SIG-M5 (cell line): ENCODE measurements around the gene SLC22A13.
A peak's percentile ranks its signal among the peaks of the same experiment; 100 is the strongest.
"Not testable (repeated sequence)": the region's sequence is repeated elsewhere in the genome, so short reads cannot be mapped to it uniquely, and the experiment has no call there.

ENCODE experiments used
- DNase-seq: peaks from one replicate; lab custom pipeline; 2025; lab: John Stamatoyannopoulos, UW

Gene SLC22A13

DNA sequence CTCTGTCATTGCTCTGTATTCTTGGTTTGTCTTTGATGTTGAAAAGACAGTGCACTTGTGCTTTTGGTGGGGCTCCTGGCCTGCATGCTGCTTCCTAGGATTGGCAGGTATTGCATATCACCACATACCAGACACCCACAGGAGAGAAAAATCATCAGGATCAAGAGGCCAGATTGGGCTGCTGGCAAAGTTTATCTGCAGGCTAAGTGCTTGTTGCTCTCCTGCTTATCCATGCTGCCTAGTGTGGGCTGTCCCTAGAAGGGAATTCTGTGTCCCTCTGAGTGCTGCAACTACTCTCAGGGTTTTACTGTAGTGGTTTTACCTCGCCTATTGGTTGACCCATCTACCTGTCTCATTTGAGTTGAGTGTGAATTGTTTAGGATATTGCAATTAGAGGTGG is 833 bp upstream of the SLC22A13 start:
- no peak for DNase-seq

DNA sequence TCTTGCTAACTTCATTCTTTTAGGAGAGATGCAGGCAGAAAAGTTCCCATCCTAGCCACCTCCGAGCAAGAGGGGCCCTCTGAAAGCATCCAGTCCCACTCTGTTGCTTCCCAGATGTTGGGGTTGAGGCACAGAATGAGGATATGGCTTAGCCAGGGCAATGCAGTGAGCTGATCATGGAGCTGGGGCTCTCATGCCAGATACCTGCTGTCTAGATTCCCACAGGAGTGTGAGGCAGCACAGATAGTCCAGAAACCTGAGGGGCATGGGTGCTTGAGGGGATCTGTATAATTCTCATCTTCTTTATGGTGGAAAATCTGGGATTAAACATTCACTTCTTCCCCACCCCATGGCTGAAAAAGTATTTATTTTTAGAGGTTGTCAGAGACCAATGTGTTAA is 1.2 kb downstream of the SLC22A13 start:
- DNase-seq = no peak

DNA sequence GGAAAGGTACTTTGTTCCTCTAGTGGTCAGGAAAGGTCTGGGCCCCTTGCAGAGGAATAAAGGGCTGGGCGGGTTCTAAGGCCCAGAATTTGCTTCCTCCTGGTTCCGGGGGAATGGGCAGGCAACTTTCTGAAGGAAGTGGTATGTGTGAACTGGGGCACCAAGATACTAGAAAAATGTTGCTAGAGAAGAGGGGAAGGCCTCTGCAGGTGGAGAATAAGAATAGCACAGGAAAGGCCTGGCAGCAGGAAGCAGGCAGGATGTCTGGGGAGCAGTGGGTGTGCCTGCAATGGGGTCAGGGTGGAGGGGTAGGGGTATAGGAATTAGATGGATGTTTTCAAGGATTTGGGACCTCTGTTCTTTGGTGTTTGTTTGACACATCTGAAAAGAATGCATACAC is 2.0 kb downstream of the SLC22A13 start:
- DNase-seq = no peak

DNA sequence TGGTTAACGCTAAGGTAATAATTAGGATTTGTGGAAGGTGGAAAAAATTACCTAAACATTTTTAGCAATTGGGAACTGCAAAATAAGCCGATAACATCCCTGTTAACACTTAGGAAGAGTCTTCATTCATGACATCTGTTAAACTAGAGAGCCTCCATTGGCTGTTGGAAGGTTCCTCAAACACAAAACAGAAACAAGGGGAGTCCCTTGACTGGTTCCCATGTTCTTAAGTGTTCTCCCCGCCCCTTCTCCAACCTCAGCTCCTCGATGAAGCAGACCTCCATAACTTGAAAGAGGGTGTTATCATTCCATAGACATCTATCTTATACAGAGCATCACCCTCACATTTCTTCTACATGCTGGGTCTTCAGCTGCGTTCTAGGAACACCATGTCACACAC is 2.5 kb downstream of the SLC22A13 start:
- no peak for DNase-seq

DNA sequence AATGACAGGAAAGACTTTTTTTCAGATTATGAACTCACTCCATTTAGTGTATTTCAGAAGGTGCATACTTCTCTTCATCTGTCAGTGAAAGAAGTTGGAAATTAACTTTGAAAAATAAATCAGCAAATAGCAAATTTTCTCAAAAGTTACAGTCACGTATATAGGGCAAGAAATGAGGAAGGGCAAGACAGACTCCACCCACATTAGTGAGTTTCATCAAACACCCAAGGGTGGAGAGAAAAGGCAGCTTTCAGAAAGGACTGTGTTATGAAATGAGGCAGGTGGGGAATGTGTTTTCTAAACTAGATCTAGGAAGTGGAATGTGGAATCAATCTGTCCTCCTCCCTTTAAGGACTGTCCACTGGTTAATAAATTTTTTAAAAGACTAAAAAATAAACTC is 2.9 kb downstream of the SLC22A13 start:
- peak; percentile 26 for DNase-seq

DNA sequence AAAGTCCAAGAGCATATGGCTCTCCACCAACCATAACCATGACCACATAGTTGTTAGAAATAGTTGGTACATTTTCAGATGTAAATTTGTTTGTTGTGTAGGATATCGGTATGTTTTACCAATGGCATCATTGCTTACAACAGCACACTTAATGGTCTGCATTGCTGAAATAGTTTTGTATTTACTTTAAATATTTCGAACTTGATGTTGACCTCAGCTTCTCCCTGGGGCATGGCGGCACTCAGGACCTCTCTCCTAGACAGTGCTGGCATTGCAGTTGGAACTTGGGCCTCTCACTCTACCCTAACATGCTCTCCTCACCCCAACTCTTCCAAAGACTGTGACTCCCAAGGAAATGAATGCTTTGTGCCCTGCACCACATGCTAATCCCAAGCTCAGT is 5.0 kb downstream of the SLC22A13 start:
- no peak for DNase-seq

DNA sequence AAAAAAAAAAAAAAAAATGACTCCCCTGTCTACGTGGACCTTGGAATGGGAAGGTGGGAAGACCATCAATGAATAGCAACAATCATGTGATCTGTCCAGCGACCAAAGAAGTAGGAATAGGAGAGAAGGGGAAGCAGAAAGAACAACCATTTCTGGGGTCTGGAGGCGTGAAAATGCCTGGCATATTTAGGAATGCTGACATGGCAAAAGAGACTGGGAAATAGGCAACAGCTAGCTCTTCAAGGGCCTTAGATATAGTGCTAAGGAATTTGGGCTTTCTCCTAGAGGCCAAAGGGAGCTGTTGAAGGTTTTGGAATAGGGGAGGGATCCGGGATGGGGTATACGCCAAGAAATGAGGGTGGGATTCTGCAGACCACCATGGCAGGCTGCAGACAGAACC is 5.9 kb downstream of the SLC22A13 start:
- no peak for DNase-seq

DNA sequence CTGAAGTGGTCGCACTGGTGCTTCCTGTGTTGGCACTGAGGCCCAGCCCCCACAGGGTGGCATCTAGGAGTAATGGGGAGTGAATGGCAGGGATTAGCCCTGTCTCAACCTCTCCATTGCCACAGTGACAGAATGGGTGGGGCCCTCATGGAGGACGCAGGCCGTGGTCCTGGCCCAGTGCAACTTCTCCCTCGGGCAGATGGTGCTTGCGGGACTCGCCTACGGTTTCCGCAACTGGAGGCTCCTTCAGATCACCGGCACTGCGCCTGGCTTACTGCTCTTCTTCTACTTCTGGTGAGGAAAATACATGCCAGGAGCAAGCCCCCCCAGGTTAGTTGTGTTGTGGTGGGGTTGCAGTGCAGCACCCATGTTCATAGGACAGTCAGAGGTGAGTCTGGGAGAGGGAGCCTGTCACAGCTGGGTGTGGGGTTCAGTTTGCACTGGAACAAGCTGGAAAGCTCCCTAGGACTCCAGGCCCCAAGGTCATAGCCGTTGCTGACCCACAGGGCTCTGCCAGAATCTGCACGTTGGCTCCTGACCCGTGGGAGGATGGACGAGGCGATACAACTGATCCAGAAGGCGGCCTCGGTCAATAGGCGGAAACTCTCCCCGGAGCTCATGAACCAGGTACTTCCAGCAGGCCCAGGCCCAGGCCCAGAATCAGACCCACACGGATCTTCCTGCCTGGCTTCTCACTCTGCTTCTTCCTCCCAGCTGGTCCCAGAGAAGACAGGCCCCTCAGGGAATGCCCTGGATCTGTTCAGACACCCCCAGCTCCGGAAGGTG is 9.4 kb downstream of the SLC22A13 start:
- no peak for DNase-seq

DNA sequence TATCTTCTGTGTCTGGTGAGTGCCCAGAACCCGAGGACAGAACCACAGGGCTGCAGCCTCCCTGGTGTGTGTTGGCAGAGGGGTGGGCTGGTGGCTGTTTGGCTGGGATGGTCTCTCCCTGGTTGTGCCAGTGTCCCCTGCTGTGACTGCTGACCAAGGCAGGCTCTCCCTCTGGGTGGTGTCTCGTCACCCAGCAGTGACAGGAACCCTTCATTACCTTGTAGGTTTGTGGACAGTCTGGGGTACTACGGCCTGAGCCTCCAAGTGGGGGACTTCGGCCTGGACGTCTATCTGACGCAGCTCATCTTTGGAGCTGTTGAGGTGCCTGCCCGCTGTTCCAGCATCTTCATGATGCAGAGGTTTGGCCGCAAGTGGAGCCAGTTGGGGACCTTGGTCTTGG is 10.0 kb downstream of the SLC22A13 start:
- no peak for DNase-seq

DNA sequence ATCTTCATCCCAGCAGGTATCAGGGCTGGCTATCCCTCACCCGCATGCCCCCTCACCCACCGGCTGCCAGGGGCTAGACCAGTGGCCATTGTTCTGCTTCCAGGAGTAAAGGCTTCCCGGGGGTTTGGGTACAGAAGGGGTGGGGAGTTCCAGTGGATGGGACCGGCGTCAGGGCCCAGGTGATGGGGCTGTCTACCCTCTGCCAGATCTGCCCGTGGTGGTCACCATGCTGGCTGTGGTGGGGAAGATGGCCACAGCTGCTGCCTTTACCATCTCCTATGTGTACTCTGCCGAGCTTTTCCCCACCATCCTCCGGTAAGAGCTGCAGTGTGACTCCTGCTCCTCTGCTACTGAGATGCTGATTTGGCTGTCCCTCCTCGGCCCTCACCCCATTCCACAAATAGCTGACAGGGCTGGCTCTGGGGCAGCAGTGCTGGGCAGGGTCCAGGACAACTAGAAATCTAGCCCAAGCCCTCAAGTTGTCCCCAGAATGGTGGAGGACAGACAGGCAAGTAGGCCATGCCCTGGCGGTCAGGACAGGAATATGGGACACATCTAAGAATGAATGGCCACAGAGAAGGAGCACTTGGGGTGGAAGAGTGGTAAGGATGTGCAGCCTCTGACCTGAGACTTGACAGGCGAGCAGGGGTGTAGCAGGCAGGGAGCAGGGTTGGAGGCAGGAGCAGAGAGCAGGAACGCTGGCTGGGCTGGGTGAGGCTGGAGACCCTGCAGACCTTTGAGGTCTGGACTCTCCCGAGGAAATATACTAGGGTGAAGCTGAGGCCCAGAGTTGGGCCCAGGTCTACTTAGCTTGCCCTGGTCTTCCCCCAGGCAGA is 10.7 kb downstream of the SLC22A13 start:
- DNase-seq = no peak

DNA sequence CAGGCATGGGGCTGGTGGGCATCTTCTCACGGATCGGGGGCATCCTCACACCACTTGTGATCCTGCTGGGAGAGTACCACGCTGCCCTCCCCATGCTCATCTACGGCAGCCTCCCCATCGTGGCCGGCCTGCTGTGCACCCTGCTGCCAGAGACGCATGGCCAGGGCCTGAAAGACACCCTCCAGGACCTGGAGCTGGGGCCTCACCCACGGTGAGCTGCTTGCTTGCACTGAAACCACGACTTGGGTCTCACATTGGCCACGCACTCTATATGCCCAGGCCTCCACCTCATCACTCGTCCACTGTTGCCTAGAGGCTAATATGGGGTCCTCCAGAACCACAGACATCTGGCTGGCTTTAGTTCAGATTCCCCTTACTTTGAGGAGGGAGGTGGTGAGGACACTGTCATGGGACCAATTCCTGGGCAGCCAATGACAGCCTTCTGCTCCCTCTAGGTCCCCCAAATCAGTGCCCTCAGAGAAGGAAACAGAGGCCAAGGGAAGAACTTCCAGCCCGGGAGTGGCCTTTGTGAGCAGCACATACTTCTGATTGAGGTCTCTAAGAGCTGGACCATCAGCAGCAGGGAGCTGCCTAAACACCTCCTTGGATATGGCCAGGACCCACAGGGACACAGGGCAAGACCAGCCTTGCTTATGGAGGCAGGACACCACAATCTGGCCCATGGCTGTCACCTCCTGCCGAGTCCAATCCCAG is 11.5 kb downstream of the SLC22A13 start:
- DNase-seq = no peak

DNA sequence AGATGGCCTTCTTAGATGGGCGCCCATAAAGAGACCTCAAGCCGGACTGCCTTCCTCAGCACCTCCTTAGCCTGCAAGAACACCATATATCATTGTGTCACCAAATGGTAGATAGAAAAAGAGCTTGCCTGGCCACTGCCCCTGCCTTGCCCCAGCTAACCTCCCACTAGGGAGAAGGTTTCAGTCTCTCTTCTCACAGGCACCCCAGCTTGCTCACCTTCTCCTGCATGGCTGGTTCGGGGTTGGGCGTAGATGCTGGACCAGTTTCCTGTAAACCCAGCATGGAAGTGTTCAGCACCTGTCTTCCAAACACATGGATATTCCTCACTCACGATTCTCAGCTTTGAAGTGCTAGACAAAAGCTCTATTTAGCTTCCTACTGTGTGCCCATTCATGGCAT is 13.2 kb downstream of the SLC22A13 start:
- DNase-seq = no peak

DNA sequence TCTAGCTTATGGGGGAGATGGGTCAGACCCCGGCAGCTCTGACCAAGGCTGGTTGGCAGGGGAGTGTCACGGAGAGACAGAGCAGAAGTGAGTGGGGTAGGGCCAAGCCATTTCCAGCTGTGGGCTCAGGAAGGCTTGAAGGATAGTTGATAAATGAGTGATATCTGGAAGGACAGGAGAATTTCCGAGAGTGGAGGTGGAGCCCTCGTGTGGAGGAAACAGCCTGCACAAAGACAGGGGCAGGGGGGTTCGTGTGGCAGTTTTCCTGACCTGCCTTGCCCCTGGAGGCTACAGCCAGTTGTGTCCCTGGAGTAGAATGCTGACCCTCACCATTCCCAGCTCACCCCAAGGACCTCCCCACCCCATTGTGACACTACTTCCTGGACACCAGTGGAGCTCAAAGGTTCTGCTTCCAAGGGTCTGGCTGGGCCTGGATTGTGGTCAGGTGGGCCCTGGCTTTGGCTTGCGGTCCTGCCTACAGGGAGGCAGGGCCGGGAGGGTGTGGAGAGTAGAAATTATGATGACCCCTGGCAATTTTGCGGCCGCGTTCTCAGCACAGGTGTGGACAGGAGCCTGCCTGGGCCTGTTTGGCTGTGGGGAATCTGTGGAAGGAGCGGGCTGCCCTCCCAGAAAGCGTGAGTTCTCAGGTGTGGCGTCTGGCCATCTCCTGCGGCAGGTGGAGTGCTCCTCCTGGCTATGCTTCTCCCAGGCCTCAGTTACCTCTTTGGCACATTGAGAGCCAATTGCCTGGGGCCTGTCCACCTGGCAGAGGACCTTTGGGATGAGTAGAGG is 16.5 kb downstream of the SLC22A13 start, which contains the start of gene SLC22A14:
TSS of gene SLC22A14 (plus strand) at position 400 of the 792 bp plus-strand sequence. CDS start 23,733 bp downstream, outside the sequence.
- no peak for DNase-seq

DNA sequence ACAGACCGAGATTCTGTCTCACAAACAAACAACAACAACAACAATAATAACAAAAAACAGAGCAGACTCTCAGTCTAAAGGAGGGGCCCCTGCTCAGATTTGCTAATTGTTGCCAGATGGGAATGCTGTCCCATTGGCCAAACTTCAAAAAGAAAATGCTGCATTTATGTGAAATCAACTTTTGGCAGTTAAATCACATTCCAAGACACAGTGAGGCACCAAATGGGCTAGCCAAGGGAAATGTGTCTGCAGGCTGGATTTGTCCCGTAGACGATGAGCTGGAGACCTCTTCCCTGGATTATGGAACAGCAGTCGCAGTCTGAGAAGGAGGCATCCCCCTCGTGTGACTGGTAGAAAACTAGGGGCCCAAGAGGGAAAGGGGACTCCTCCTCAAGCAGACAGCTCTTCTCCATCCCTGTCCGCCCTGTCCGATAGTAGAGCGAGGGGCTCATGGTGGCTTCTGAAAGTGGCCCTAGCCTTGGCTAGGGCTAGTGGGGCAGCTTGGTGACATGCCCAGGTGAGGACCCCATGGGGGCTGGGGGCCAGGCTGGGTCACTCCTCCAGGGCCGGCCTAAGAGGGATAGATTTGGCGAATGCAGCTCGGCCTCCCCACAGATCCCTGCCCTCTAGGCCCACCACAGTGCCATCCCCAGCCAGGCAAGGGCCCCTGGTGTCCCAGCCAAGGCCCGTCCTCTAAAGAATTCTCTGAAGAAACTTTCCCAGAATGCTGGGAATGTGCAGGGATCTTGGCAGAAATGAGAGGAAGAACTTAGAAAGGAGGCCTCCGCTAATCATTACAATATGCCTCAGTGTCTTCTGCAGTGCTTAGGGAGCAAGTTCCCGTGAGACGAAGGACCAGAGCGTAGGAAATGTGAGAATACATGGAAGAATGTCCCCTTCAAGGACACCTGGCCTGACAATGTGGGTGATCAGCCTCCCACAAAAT is 18.5 kb downstream of the SLC22A13 start:
- DNase-seq = no peak

DNA sequence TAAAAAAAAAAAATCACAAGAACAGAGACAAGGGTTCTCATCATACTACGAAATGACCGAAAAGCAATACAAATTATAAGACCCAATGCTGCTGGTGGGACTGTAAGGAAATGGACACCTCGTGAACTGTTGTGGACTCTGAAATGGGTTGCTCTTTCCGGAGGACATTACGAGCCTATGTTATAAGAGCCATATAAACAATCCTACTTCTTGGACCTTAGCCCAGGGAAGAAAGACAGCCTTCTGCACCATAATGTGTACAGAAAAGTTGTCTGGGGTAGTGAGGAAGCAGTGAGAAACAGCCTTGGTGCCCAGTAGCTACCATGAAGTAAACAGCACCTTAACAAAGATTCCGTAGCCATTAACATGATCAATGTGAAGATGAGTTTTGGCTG is 19.1 kb downstream of the SLC22A13 start:
- no peak for DNase-seq

DNA sequence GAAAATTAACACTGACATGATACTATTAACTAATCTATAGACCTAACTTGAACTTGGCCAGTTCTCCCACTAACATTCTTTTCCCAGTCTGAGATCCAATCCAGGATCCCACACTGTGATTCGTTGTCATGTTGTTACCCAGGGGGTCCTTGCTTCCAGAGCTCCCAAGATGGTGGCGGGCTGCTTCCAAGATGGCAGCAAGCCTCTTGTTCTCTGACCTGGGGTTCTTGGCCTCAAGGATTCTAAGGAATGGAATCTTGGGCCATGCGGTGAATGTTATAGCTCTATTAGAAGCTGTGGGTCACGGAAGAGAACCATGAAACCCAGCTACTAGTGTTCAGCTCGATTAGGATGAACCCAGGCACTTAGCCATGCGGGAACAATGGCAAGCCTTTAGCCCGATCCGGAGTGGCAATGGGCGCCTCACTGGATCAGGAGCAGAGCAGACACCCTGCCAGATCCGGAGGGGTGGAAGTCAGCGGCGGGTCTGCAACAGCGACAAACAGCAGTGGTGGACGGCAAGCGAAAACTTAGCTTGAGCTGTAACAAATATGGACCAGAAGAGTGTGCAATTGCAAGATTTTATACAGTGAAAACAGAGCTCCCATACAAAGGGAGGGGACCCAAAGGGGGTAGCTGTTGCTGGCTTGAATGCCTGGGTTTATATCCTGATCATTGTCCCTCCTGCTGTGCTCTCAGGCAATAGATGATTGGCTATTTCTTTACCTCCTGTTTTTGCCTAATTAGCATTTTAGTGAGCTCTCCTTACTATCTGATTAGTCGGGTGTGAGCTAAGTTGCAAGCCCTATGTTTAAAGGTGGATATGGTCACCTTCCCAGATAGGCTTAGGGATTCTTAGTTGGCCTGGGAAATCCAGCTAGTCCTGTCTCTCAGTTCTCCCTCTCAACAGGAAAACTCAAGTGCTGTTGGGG is 23.9 kb downstream of the SLC22A13 start:
- DNase-seq = not testable (repeated sequence)

DNA sequence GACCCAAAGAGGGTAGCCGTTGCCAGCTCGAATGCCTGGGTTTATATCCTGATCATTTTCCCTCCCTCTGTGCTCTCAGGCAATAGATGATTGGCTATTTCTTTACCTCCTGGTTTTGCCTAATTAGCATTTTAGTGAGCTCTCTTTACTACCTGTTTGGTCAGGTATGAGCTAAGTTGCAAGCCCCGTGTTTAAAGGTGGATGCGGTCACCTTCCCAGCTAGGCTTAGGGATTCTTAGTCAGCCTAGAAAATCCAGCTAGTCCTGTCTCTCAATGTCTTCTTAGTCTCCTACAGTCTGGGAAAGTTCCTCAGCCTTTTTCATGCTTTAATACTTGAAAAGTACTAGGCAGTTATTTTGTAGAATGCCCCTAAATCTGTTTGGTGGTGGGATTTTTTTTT is 31.4 kb downstream of the SLC22A13 start:
- DNase-seq = not testable (repeated sequence)

DNA sequence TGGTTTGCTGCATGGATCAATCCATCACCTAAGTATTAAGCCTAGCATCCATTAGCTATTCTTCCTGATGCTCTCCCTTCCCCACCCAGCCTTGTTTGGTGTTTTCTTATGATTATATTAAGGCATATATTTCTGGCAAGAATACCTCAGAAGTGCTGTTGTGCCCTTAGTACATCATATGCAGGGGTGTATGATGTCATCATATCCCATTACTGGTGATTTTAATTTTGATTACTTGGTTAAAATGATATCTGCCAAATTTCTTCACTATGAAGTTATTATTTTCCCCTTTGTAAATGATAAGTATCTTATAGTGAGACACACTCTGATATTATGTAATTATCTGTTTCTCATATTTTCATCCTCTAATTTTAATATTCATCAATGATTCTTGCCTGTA is 31.9 kb downstream of the SLC22A13 start:
- DNase-seq = no peak

DNA sequence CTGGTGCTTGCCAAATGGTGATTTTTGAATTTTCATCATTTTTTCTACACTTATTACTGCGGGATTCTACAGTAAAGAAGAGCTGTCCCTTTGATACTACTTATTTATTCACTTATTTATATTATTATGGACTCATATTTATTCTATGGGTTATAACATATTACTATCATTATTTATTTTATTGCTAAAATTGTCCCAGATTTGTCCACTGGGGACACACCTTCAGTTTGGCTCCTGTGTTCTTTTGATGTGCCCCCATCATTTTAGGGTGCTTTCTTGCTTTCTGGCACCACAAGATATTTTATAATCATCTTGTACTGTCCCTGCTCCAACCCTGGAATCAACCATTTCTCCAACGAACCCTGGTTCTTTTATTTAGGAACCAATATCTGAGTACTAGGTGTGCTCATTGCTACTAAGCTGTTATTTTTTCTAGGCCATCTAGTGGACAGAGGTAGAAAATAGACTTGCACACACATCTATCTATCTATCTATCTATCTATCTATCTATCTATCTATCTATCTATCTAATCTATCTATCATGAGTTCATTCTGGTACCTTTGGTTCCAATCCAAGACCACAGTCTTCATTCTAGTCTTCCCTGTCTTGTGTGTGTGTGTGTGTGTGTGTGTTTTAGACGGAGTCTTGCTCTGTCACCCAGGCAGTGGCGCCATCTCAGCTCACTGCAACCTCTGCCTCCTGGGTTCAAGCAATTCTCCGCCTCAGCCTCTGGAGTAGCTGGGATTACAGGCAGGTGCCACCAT is 32.5 kb downstream of the SLC22A13 start:
- no peak for DNase-seq
